Measurements from ENCODE around the gene ACSM6. TPM values are rescaled to one million over a fixed set of nuclear protein-coding genes. Genes with fewer than 3 reads are reported as not detected.

Gene ACSM6
- total RNA-seq, 1 experiment from 2014 or later, result not detected

GRCh38 chr10:95187617-95188016 lies 6.4 kb upstream of the ACSM6 start:
- Histone ChIP-seq H3K27ac (ENCODE audit: insufficient read length, low read depth, low read length) (no peak overlapping the region), H3K56ac (ENCODE audit: insufficient read length, low read depth, low read length) (no peak overlapping the region), H2BK5ac (ENCODE audit: insufficient read length, low read length) (no peak overlapping the region), H3K27me3 (ENCODE audit: insufficient read depth, low read length) (no peaks in the 10 kb centered on the region), H2BK120ac (ENCODE audit: low read depth, low read length, poor library complexity, severe bottlenecking) (no peak overlapping the region), H3K9ac (ENCODE audit: extremely low read depth, insufficient read length, low read length) (no peak overlapping the region), H2BK15ac (ENCODE audit: low read depth, low read length) (no peak overlapping the region), H3K9me3 (ENCODE audit: control insufficient read depth, low read depth, low read length) (no peaks in the 10 kb centered on the region), H3K4ac (ENCODE audit: low read depth, low read length) (no peak overlapping the region), H4K20me1 (ENCODE audit: control insufficient read depth, insufficient read depth, insufficient read length) (no peaks in the 10 kb centered on the region), H3K4me2 (ENCODE audit: insufficient read depth, insufficient read length, low read length) (no peak overlapping the region), H3K79me1 (ENCODE audit: insufficient read depth, low read depth, low read length, poor library complexity, severe bottlenecking) (no peaks in the 10 kb centered on the region), H3K79me2 (ENCODE audit: insufficient read depth, low read length) (no peaks in the 10 kb centered on the region; the same call in 1 of the 2 replicates), H2AK5ac (ENCODE audit: insufficient read length, low read length) (no peak overlapping the region), H2AFZ (ENCODE audit: low read length) (no peak overlapping the region), H3K23me2 (ENCODE audit: insufficient read length, low read depth, low read length, poor library complexity, severe bottlenecking) (no peaks in the 10 kb centered on the region), H3K18ac (ENCODE audit: insufficient read length, low read depth, low read length) (no peak overlapping the region), H2BK20ac (ENCODE audit: low read depth, low read length, poor library complexity, severe bottlenecking) (no peak overlapping the region), H2BK12ac (ENCODE audit: insufficient read length, low read depth, low read length) (no peak overlapping the region), H4K5ac (ENCODE audit: insufficient read length, low read depth, low read length) (no peak overlapping the region), H3K14ac (ENCODE audit: insufficient read depth, low read length) (no peak overlapping the region), H3K23ac (ENCODE audit: insufficient read length, low read depth, low read length) (no peak overlapping the region), H3K4me1 (ENCODE audit: insufficient read depth, low read length) (no peaks in the 10 kb centered on the region; the same call in 1 of the 2 replicates), H4K91ac (ENCODE audit: insufficient read length, low read depth, low read length) (no peak overlapping the region), H4K8ac (replicated peaks; ENCODE audit: insufficient read length, low read depth, low read length) (no peak overlapping the region), H3T11ph (ENCODE audit: low read length) (no peak overlapping the region)
- Mint-ChIP-seq H3K27me3 (ENCODE audit: low read depth) (peaks cover 4% of the 10 kb centered on the region), H3K4me3 (no peak overlapping the region), H3K27ac (no peak overlapping the region), H3K9me3 (peaks cover 0 to 3% of the 10 kb centered on the region in 2 experiments; a peak in 1 of 5 replicates), H3K36me3 (ENCODE audit: insufficient read depth in 1 of 3, low read depth in 3 of 3) (no peaks in the 10 kb centered on the region), H3K4me1 (peaks cover 8 to 14% of the 10 kb centered on the region in 2 experiments)
- no peak for DNase-seq
- WGBS (ENCODE audit: extremely low coverage, insufficient read length, low lambda C conversion rate), result no CpG with 5 or more reads among the region's 3 CpGs
- no peak for TF ChIP-seq CTCF (conservative IDR thresholded peaks at IDR 0.05)
